NB4 (cell line): Measurements from ENCODE around the gene FAM53B.

ENCODE experiments used
- DNase-seq: peaks from one replicate; pipeline ENCODE4 v3.0.0; 2010; ENCODE audit warnings: low read depth
- H3K4me3 ChIP-seq: one replicate; pipeline ENCODE4 v1.5.1; 2011; ENCODE audit warnings: mild to moderate bottlenecking, low read depth, low read length, moderate library complexity
- MYC ChIP-seq: IDR thresholded peaks from 2 replicates; pipeline ENCODE4 v1.6.1; 2011; ENCODE audit warnings: low read depth, low read length
- POLR2A ChIP-seq: IDR thresholded peaks from 2 replicates; pipeline ENCODE4 v1.6.1; 2011; ENCODE audit warnings: mild to moderate bottlenecking; ENCODE audit not compliant: insufficient read length; ENCODE audit errors: extremely low read depth
- TF ChIP-seq, protein P1 (sequence below): IDR thresholded peaks from one replicate; pipeline ENCODE4 v1.5.1; 2012; ENCODE audit warnings: low read depth, low read length
- TF ChIP-seq, protein P2 (sequence below): IDR thresholded peaks from 2 replicates; pipeline ENCODE4 v1.6.1; 2011; ENCODE audit warnings: low read depth, low read length

Gene FAM53B

DNA sequence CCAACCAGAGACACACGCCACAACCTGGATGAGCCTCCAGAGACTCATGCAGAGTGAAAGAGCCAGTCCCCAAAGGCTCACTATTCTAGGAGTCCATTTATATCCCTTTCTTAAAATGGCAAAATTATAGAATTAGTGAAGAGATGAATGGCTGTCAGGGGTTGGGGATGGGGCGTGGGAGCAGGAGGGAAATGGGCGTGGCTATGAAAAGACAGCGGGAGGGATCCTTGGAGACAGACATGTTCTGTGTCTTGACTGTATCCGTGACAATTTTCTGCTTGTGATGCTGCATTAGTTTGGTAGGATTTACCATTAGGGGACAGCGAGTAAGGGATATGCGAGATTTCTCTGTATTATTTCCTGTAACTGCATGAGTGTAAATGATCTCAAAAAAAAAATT lies 33.0 kb downstream of the FAM53B start:
- no peak overlapping the region for H3K4me3 ChIP-seq
- TF ChIP-seq MYC (no peak), POLR2A (no peak)
- TF ChIP-seq, protein P1, sequence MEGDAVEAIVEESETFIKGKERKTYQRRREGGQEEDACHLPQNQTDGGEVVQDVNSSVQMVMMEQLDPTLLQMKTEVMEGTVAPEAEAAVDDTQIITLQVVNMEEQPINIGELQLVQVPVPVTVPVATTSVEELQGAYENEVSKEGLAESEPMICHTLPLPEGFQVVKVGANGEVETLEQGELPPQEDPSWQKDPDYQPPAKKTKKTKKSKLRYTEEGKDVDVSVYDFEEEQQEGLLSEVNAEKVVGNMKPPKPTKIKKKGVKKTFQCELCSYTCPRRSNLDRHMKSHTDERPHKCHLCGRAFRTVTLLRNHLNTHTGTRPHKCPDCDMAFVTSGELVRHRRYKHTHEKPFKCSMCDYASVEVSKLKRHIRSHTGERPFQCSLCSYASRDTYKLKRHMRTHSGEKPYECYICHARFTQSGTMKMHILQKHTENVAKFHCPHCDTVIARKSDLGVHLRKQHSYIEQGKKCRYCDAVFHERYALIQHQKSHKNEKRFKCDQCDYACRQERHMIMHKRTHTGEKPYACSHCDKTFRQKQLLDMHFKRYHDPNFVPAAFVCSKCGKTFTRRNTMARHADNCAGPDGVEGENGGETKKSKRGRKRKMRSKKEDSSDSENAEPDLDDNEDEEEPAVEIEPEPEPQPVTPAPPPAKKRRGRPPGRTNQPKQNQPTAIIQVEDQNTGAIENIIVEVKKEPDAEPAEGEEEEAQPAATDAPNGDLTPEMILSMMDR: no peak
- TF ChIP-seq, protein P2, sequence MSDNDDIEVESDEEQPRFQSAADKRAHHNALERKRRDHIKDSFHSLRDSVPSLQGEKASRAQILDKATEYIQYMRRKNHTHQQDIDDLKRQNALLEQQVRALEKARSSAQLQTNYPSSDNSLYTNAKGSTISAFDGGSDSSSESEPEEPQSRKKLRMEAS: no peak
- no peak for DNase-seq

DNA sequence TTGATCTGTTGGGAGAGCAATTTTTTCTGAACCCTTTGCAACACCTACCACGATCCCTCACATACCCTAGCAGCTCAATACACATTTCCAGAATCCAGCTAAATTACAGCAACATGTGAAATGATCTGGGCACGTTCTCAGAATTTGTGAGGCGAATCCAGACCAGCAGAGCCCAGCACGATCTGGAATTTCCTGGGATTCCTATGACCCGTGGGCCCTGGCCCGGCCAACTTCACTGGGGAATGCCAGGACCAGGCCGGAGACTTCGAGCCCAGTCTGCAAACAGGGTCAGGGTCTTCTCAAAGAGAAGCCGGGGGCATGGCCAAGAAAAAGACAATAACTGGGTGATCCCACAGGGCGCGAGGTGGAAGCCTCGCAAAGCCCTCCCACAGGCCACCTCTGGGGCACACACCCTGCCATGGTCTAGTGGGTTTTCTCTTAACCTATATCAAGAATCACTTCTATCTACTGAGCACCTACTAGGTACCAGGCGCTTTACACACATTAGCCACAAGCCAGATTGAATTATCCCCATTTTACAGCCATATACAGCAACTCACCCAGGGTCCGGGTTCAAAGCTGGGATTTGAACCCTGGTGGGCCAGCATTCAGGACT lies 33.8 kb downstream of the FAM53B start:
- TF ChIP-seq, protein P2: no peak
- no peak for TF ChIP-seq MYC
- TF ChIP-seq, protein P1: no peak
- TF ChIP-seq POLR2A: no peak
- H3K4me3 ChIP-seq: no peak overlapping the region
- DNase-seq: no peak

DNA sequence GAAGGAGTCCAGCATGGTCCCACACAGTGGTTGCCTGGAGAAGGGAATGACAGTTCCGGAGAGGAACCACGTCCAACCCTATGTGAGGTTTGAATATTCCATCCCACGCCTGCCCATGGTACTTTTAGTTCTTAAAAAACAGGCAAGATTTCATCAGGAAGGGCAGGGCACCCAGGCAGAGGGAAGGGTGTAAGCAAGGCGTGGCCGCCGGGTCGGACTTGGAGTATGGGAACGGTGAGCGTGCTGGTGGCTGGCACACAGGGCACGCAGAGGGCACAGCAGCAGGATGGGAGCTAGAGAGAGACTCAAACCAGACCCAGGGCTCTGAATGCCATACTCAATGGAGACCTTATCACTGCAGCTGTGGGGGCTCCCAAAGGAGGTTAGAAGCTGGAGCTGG lies 34.3 kb downstream of the FAM53B start:
- H3K4me3 ChIP-seq: no peak overlapping the region
- DNase-seq: no peak
- TF ChIP-seq, protein P1: no peak
- TF ChIP-seq MYC: no peak
- TF ChIP-seq, protein P2: no peak
- TF ChIP-seq POLR2A: no peak

DNA sequence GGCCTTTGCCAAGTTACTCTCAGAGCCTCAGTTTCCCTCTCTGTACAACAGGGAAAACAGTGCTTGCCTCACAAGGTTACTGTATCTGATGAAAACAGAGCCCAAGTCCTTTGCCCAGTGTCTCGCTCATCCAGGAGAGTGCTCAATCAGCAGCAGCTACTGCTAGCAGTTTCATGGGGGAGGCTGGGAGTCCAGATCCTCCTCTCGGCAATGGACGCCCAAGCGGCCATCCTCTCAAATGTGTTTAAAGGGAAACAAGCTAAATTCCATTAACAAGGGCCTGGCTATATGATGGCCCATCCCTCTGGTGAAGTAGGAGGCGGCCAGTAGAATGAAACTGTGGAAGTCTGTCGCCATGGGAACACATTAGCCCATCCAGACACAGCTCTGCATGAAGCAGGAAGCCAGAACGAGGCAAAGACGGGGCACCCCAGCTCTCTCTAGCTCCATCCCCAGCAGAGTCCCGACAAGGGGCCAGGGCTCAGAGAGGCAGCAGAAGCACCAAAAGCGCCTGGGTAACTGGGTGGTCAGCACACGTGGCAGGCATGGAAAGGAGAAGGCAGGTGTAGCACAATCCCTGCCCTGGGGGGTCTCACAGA lies 35.2 kb downstream of the FAM53B start:
- no peak overlapping the region for H3K4me3 ChIP-seq
- TF ChIP-seq, protein P2: no peak
- TF ChIP-seq, protein P1: no peak
- no peak for TF ChIP-seq MYC
- TF ChIP-seq POLR2A: no peak
- DNase-seq: no peak

DNA sequence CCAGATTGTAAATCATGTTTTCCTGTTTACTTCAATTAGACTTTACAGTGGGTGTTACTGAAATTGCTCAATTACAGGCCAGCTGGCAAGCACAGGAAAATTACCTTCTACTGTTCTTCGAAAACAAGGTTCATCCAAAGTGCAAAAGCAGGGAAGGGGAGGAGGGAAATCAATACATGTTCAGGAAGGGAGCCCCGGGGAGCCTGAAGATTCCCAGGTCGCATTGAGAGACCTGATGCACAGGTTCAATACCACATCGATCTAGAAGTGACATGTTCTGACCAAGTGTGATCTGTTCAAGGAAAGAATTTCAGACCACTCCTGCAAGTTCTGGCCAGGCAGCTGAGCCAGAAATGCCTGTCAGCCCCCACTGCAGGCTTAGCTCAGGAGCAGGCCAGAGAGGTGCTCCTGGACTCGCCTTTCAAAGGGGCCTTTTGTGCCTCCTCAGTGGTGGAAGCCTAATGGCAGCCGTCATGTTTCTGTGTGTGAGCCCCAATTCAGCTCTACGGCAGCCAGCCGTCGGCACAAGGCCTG lies 35.9 kb downstream of the FAM53B start:
- TF ChIP-seq, protein P2: no peak
- TF ChIP-seq MYC: no peak
- H3K4me3 ChIP-seq: no peak overlapping the region
- no peak for DNase-seq

DNA sequence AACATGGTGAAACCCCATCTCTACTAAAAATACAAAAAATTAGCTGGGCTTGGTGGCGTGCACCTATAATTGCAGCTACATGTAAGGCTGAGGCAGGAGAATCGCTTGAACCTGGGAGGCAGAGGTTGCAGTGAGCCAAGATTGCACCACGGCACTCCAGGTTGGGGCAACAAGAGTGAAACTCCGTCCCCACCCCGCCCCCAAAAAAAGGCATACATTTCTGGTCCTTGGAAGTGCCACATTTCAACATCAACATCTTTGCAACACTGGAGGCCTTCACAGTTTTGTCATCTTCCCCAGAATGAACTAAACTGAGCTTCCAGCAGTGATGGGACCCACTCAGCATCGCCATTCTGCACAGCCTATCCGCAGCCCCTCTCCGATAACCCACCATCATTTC lies 36.6 kb downstream of the FAM53B start:
- no peak for DNase-seq
- no peak for TF ChIP-seq POLR2A
- TF ChIP-seq, protein P2: no peak
- TF ChIP-seq, protein P1: no peak
- TF ChIP-seq MYC: no peak
- H3K4me3 ChIP-seq: no peak overlapping the region
